Endothelial cell (in vitro differentiated cells): ENCODE results near the gene MCU. TPM values are rescaled to one million over a fixed set of nuclear protein-coding genes. Genes with fewer than 3 reads are reported as not detected.

Source experiments
- DNase-seq: peaks from one replicate; pipeline ENCODE4 v3.0.0; 2021; ENCODE audit warnings: low spot score
- H3K27ac Mint-ChIP-seq: one replicate; pipeline ENCODE4 v1.8.0; 2021; ENCODE audit warnings: mixed read lengths, inconsistent platforms; ENCODE audit not compliant: unreplicated experiment
- H3K27me3 Mint-ChIP-seq: one replicate; pipeline ENCODE4 v1.8.0; 2021; ENCODE audit warnings: mild to moderate bottlenecking, moderate library complexity, mixed read lengths, inconsistent platforms; ENCODE audit not compliant: unreplicated experiment
- H3K36me3 Mint-ChIP-seq: one replicate; pipeline ENCODE4 v1.8.0; 2021; ENCODE audit warnings: mild to moderate bottlenecking, low read depth, mixed read lengths, inconsistent platforms; ENCODE audit not compliant: unreplicated experiment
- H3K4me1 Mint-ChIP-seq: one replicate; pipeline ENCODE4 v1.8.0; 2021; ENCODE audit warnings: mild to moderate bottlenecking, mixed read lengths, inconsistent platforms; ENCODE audit not compliant: unreplicated experiment
- H3K4me3 Mint-ChIP-seq: one replicate; pipeline ENCODE4 v1.8.0; 2021; ENCODE audit warnings: mild to moderate bottlenecking, mixed read lengths, inconsistent platforms; ENCODE audit not compliant: unreplicated experiment
- H3K9me3 Mint-ChIP-seq: one replicate; pipeline ENCODE4 v1.8.0; 2021; ENCODE audit warnings: mixed read lengths, inconsistent platforms; ENCODE audit not compliant: unreplicated experiment
- total RNA-seq: library from RNA; stranded (reverse); fragmentation: NEBNext Ultra II Directional; extraction: Animal tissue kit (Norgen Biotek cat#: 25700); gene quantifications from one replicate; pipeline ENCODE4 v1.2.1, GENCODE V29; 2021; ENCODE audit not compliant: unreplicated experiment
- TF ChIP-seq, protein P1 (sequence below): fragments of 200-600 bp; sonication (generic); IDR thresholded peaks from one replicate; pipeline ENCODE4 v1.5.0; 2021; ENCODE audit warnings: antibody characterized with exemption; ENCODE audit not compliant: unreplicated experiment

MCU gene
- total RNA-seq, 1 donor from 2014 or later: 39.6 TPM

DNA sequence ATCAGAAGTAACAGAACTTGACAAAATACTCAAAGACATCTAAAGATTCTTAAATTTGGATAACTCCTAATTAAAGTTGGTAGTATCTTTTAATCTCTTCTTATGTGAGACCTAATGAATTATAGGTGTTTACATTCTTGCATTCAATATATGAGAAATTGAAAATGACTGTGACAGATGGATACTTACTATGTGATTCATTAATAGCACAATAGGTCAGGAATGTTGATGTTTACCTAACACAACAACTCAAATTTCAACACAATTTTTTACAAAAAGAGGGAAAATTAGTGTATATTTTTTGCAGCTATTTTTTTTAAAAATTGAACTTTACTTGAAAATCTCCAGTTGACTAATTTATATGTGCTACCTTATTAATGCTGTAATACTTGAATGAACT, 31.7 kb upstream of the MCU start:
- Mint-ChIP-seq H3K4me1 (no peaks in the 10 kb centered on the region), H3K27me3 (no peaks in the 10 kb centered on the region), H3K36me3 (no peaks in the 10 kb centered on the region), H3K27ac (no peak overlapping the region), H3K4me3 (no peak overlapping the region), H3K9me3 (no peaks in the 10 kb centered on the region)
- TF ChIP-seq, protein P1, sequence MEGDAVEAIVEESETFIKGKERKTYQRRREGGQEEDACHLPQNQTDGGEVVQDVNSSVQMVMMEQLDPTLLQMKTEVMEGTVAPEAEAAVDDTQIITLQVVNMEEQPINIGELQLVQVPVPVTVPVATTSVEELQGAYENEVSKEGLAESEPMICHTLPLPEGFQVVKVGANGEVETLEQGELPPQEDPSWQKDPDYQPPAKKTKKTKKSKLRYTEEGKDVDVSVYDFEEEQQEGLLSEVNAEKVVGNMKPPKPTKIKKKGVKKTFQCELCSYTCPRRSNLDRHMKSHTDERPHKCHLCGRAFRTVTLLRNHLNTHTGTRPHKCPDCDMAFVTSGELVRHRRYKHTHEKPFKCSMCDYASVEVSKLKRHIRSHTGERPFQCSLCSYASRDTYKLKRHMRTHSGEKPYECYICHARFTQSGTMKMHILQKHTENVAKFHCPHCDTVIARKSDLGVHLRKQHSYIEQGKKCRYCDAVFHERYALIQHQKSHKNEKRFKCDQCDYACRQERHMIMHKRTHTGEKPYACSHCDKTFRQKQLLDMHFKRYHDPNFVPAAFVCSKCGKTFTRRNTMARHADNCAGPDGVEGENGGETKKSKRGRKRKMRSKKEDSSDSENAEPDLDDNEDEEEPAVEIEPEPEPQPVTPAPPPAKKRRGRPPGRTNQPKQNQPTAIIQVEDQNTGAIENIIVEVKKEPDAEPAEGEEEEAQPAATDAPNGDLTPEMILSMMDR: no peak
- no peak for DNase-seq

- no peaks in the 10 kb centered on the region for H3K27me3 Mint-ChIP-seq
- TF ChIP-seq, protein P1: no peak
- H3K4me1 Mint-ChIP-seq: no peaks in the 10 kb centered on the region
- no peak for DNase-seq
- no peak overlapping the region for H3K4me3 Mint-ChIP-seq
- H3K36me3 Mint-ChIP-seq: no peaks in the 10 kb centered on the region
- no peaks in the 10 kb centered on the region for H3K9me3 Mint-ChIP-seq
- H3K27ac Mint-ChIP-seq: no peak overlapping the region
Observed at GRCh38 chr10:72661431-72661830, 30.5 kb upstream of the MCU start.

GRCh38 chr10:72663971-72664370, 28.0 kb upstream of the MCU start:
- H3K9me3 Mint-ChIP-seq: no peaks in the 10 kb centered on the region
- H3K27me3 Mint-ChIP-seq: peaks cover 2% of the 10 kb centered on the region
- TF ChIP-seq, protein P1: no peak
- no peak overlapping the region for H3K27ac Mint-ChIP-seq
- no peak for DNase-seq
- no peak overlapping the region for H3K4me3 Mint-ChIP-seq
- H3K4me1 Mint-ChIP-seq: no peaks in the 10 kb centered on the region
- no peaks in the 10 kb centered on the region for H3K36me3 Mint-ChIP-seq

DNA sequence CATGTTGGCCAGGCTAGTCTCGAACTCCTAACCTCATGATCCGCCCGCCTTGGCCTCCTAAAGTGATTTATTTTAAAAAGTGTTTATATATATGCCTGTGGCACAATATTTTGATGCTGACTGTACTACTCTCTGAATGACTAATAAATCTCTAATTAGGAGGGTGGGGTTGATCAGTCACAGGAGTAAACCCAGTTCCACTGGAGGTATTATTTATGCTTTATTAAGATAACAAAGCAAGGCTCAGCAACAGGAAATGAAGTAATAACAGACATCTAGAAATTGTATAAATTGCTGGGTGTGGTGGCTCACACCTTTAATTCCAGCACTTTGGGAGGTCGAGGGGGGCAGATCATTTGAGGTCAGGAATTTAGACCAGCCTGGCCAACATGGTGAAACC, 26.0 kb upstream of the MCU start:
- DNase-seq: no peak
- TF ChIP-seq, protein P1: no peak
- H3K36me3 Mint-ChIP-seq: no peaks in the 10 kb centered on the region
- H3K27ac Mint-ChIP-seq: no peak overlapping the region
- peaks cover 2% of the 10 kb centered on the region for H3K27me3 Mint-ChIP-seq
- H3K9me3 Mint-ChIP-seq: no peaks in the 10 kb centered on the region
- no peak overlapping the region for H3K4me3 Mint-ChIP-seq
- H3K4me1 Mint-ChIP-seq: no peaks in the 10 kb centered on the region

- Mint-ChIP-seq H3K27ac (no peak overlapping the region), H3K4me1 (no peaks in the 10 kb centered on the region), H3K36me3 (no peaks in the 10 kb centered on the region), H3K9me3 (no peaks in the 10 kb centered on the region), H3K4me3 (no peak overlapping the region), H3K27me3 (peaks cover 2% of the 10 kb centered on the region)
- DNase-seq: no peak
- TF ChIP-seq, protein P1: no peak
Observed at GRCh38 chr10:72667207-72667864, 24.6 kb upstream of the MCU start.
